H1 (cell line): ENCODE results near the gene SKP2. TPM values are rescaled to one million over a fixed set of nuclear protein-coding genes. Genes with fewer than 3 reads are reported as not detected.

Source experiments
- CTCF ChIA-PET: fragments of 300-600 bp; sonication (Branson Sonifier 250); formaldehyde crosslinking; loops from one replicate; lab custom pipeline; 2021; ENCODE audit not compliant: partially characterized antibody; lab: Charles Lee
- POLR2A ChIA-PET: fragments of 300-600 bp; sonication (Branson Sonifier 250); formaldehyde crosslinking; loops from one replicate; lab custom pipeline; 2021; ENCODE audit warnings: inconsistent platforms; ENCODE audit not compliant: partially characterized antibody; lab: Charles Lee
- DNase-seq, 2 experiments: peaks; one replicate each; pipeline versions ENCODE4 v3.0.0 to v3.0.0-alpha.2; 2010 to 2022; ENCODE audit warnings: low spot score in 2 of 2, low read depth in 1 of 2, mixed read lengths in 1 of 2
- FAIRE-seq: peaks from 2 replicates; lab custom pipeline; 2011; peaks lifted over from hg19 to GRCh38; lab: Jason Lieb, UNC
- H2AFZ ChIP-seq: 2 replicates; pipeline ENCODE4 v1.8.1; 2012; ENCODE audit warnings: low read length, inconsistent platforms
- H2AK5ac ChIP-seq: 2 replicates; pipeline ENCODE4 v1.6.1; 2013; ENCODE audit warnings: low read depth, low read length
- H2BK120ac ChIP-seq: replicated peaks from 2 replicates; pipeline ENCODE3; 2013; ENCODE audit warnings: low read depth, low read length, inconsistent platforms
- H2BK12ac ChIP-seq: 2 replicates; pipeline ENCODE4 v1.6.1; 2013; ENCODE audit warnings: low read depth, low read length
- H2BK15ac ChIP-seq: 2 replicates; pipeline ENCODE4 v1.6.1; 2013; ENCODE audit warnings: low read length
- H2BK20ac ChIP-seq: 2 replicates; pipeline ENCODE4 v1.6.1; 2013; ENCODE audit warnings: low read length
- H2BK5ac ChIP-seq: 2 replicates; pipeline ENCODE4 v1.6.1; 2013; ENCODE audit warnings: low read depth, low read length
- H3K14ac ChIP-seq: 2 replicates; pipeline ENCODE4 v1.6.1; 2013; ENCODE audit warnings: inconsistent platforms; ENCODE audit not compliant: insufficient read length
- H3K18ac ChIP-seq: 2 replicates; pipeline ENCODE4 v1.6.1; 2013; ENCODE audit warnings: low read length; ENCODE audit errors: extremely low read depth
- H3K23ac ChIP-seq: 2 replicates; pipeline ENCODE4 v1.6.1; 2013; ENCODE audit warnings: inconsistent platforms; ENCODE audit not compliant: insufficient read length
- H3K23me2 ChIP-seq: 2 replicates; pipeline ENCODE4 v1.6.1; 2013; ENCODE audit warnings: low read depth, low read length
- H3K27ac ChIP-seq: 2 replicates; pipeline ENCODE4 v1.6.1; 2011; ENCODE audit warnings: low read depth, low read length, inconsistent platforms
- H3K27me3 ChIP-seq, 4 experiments: replicated peaks in 1 of 4; 1 replicate in 1 of 4; 2 replicates in 3 of 4; pipeline versions ENCODE4 v1.6.1 to v1.8.1; 2011 to 2013; ENCODE audit warnings: low read length in 3 of 4, mild to moderate bottlenecking in 3 of 4, inconsistent platforms in 2 of 4, mixed read lengths in 2 of 4, moderate library complexity in 1 of 4; ENCODE audit not compliant: control insufficient read depth in 3 of 4, insufficient read depth in 3 of 4; ENCODE audit errors: extremely low read depth in 1 of 4
- H3K36me3 ChIP-seq, 4 experiments: 2 replicates each; pipeline versions ENCODE4 v1.6.1 to v1.8.1; 2011 to 2013; ENCODE audit warnings: mild to moderate bottlenecking in 4 of 4, low read length in 3 of 4, moderate library complexity in 2 of 4, control low read depth in 1 of 4, inconsistent platforms in 1 of 4; ENCODE audit not compliant: insufficient read depth in 4 of 4, control insufficient read depth in 2 of 4
- H3K4ac ChIP-seq: replicated peaks from 2 replicates; pipeline ENCODE3; 2013; ENCODE audit warnings: low read length, low read depth, mixed read lengths, inconsistent platforms; ENCODE audit not compliant: insufficient read length
- H3K4me1 ChIP-seq, 4 experiments: replicated peaks in 1 of 4; 1 replicate in 1 of 4; 2 replicates in 3 of 4; pipeline versions ENCODE4 v1.6.1 to v1.8.1; 2011 to 2013; ENCODE audit warnings: low read length in 3 of 4, inconsistent platforms in 2 of 4, mixed read lengths in 1 of 4; ENCODE audit not compliant: insufficient read depth in 4 of 4, control insufficient read depth in 3 of 4
- H3K4me2 ChIP-seq, 2 experiments: 2 replicates each; pipeline versions ENCODE4 v1.6.1 to v1.8.1; 2011 to 2013; ENCODE audit warnings: low read depth in 2 of 2, low read length in 2 of 2, control low read depth in 1 of 2, inconsistent platforms in 1 of 2, mild to moderate bottlenecking in 1 of 2; ENCODE audit not compliant: insufficient read depth in 1 of 2
- H3K4me3 ChIP-seq, 4 experiments: fragments of 200-600, 300-600 bp in 1 of 4; sonication (generic), shearing (Covaris generic), sonication (Bioruptor Twin) in 1 of 4; 2 replicates each; pipeline versions ENCODE4 v1.5.1 to v1.8.1; 2011 to 2016; ENCODE audit warnings: low read length in 4 of 4, low read depth in 3 of 4, control low read depth in 2 of 4, inconsistent platforms in 2 of 4, mild to moderate bottlenecking in 2 of 4, mixed read lengths in 1 of 4, moderate library complexity in 1 of 4; ENCODE audit not compliant: insufficient read depth in 2 of 4; ENCODE audit errors: extremely low read depth in 1 of 4
- H3K56ac ChIP-seq: replicated peaks from 2 replicates; pipeline ENCODE3; 2013; ENCODE audit warnings: low read depth, mild to moderate bottlenecking, mixed read lengths, low read length, inconsistent platforms; ENCODE audit not compliant: insufficient read length
- H3K79me1 ChIP-seq: 2 replicates; pipeline ENCODE4 v1.6.1; 2013; ENCODE audit warnings: low read depth, low read length, control low read depth
- H3K79me2 ChIP-seq, 2 experiments: 2 replicates each; pipeline versions ENCODE4 v1.6.1 to v1.8.1; 2012 to 2013; ENCODE audit warnings: low read length in 2 of 2, mild to moderate bottlenecking in 2 of 2, inconsistent platforms in 1 of 2; ENCODE audit not compliant: insufficient read depth in 2 of 2, control insufficient read depth in 1 of 2
- H3K9ac ChIP-seq, 4 experiments: replicated peaks in 1 of 4; 1 replicate in 1 of 4; 2 replicates in 3 of 4; pipeline versions ENCODE4 v1.6.1 to v1.8.1; 2011 to 2013; ENCODE audit warnings: low read depth in 3 of 4, low read length in 3 of 4, control low read depth in 2 of 4, mild to moderate bottlenecking in 2 of 4, moderate library complexity in 2 of 4, inconsistent platforms in 1 of 4; ENCODE audit errors: extremely low read depth in 1 of 4
- H3K9me3 ChIP-seq, 2 experiments: 2 replicates each; pipeline versions ENCODE4 v1.6.1 to v1.8.1; 2012 to 2013; ENCODE audit warnings: mild to moderate bottlenecking in 2 of 2, moderate library complexity in 2 of 2, control low read depth in 1 of 2, inconsistent platforms in 1 of 2, low read depth in 1 of 2, low read length in 1 of 2, mixed read lengths in 1 of 2; ENCODE audit not compliant: insufficient read depth in 2 of 2
- H4K20me1 ChIP-seq, 2 experiments: replicated peaks in 1 of 2; 2 replicates each; pipeline versions ENCODE3 to v1.8.1; 2011 to 2013; ENCODE audit warnings: inconsistent platforms in 2 of 2, low read length in 2 of 2, mild to moderate bottlenecking in 1 of 2; ENCODE audit not compliant: insufficient read depth in 2 of 2, control insufficient read depth in 1 of 2
- H4K5ac ChIP-seq: 2 replicates; pipeline ENCODE4 v1.6.1; 2013; ENCODE audit warnings: low read length, low read depth, mixed read lengths, inconsistent platforms; ENCODE audit not compliant: insufficient read length
- H4K8ac ChIP-seq: 2 replicates; pipeline ENCODE4 v1.8.0; 2013; ENCODE audit warnings: mild to moderate bottlenecking, moderate library complexity, low read length, inconsistent platforms; ENCODE audit not compliant: insufficient read depth; ENCODE audit errors: extremely low read depth
- H4K91ac ChIP-seq: replicated peaks from 2 replicates; pipeline ENCODE3; 2013; ENCODE audit warnings: low read length, mixed read lengths, inconsistent platforms; ENCODE audit not compliant: insufficient read length
- SAP30 ChIP-seq: fragments of 300-600 bp; sonication (generic); IDR thresholded peaks from 2 replicates; pipeline ENCODE4 v1.7.1; 2012; ENCODE audit warnings: low read length, moderate library complexity, mild to moderate bottlenecking, inconsistent platforms; ENCODE audit not compliant: insufficient read depth, insufficient replicate concordance
- TBP ChIP-seq: IDR thresholded peaks from 2 replicates; pipeline ENCODE4 v1.6.1; 2011; ENCODE audit warnings: low read depth, low read length, improper control_type of control experiment
- TCF12 ChIP-seq: IDR thresholded peaks from 2 replicates; pipeline ENCODE4 v1.6.1; 2011; ENCODE audit warnings: low read depth, mild to moderate bottlenecking, low read length
- ZNF274 ChIP-seq: IDR thresholded peaks from 2 replicates; pipeline ENCODE4 v1.7.0; 2012; ENCODE audit warnings: low read length, borderline replicate concordance; ENCODE audit errors: extremely low read depth
- WGBS, 2 experiments: shearing (Covaris generic) in 1 of 2; methylation state at CpG; one replicate each; pipeline versions ENCODE4 v1.1.6 to v1.1.7; 2013 to 2015; ENCODE audit warnings: low lambda C conversion rate in 2 of 2, mixed read lengths in 2 of 2, inconsistent platforms in 1 of 2, low coverage in 1 of 2, missing lambda C conversion rate in 1 of 2; ENCODE audit not compliant: insufficient replicate concordance in 2 of 2, insufficient coverage in 1 of 2, insufficient read length in 1 of 2; ENCODE audit errors: extremely low coverage in 1 of 2, missing lambda C conversion rate in 1 of 2; 5-methylcytosine and 5-hydroxymethylcytosine counted together
- polyA plus RNA-seq, 7 experiments: library from polyadenylated mRNA; depleted of rRNA in 3 of 7; stranded (reverse) in 5 of 7; unstranded in 2 of 7; fragments of >200 nt in 5 of 7; fragments of 200-250 nt in 2 of 7; gene quantifications; 1 replicate in 5 of 7; 2 replicates in 1 of 7; 4 replicates in 1 of 7; pipeline versions ENCODE4 v1.2.1 to v1.2.3, GENCODE V29; 2011 to 2013; ENCODE audit warnings: missing spikeins in 2 of 7, mixed read lengths in 2 of 7
- total RNA-seq: library from RNA; stranded (reverse); fragmentation: NEBNext Ultra II Directional; extraction: Animal tissue kit (Norgen Biotek cat#: 25700); gene quantifications from 2 replicates; pipeline ENCODE4 v1.2.1, GENCODE V29; 2021
- TF ChIP-seq, protein P1 (sequence below): IDR thresholded peaks from 2 replicates; pipeline ENCODE4 v1.6.1; 2011; ENCODE audit warnings: low read length, improper control_type of control experiment

The SKP2 gene
- total and polyA plus RNA-seq, 2 of the 8 experiments (the other 6 are each of a cell fraction or from before 2014, with no cell fraction given) = 49.9 to 104 TPM

DNA sequence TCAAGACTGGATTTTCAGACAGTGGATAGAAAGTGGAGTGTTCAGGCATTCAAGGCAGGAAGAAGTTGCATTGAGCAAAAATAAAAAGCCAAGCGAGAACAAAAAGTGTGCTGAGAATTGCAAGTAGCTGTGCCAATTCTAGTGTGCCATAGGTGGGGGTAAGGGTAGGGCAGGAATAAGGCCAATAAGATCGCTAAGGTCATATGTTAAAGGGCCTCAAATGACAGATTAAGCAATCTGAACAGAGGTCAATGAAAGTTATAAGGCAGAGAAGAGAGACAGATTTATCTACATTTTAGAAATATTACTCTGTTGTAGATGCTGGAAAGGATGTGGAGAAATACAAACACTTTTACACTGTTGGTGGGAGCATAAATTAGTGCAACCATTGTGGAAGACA, 53.4 kb downstream of the SKP2 start:
- Histone ChIP-seq H2BK15ac (no peak overlapping the region), H4K8ac (no peak overlapping the region), H3K18ac (no peak overlapping the region), H2BK12ac (no peak overlapping the region), H3K23ac (no peak overlapping the region), H3K79me1 (no peaks in the 10 kb centered on the region), H3K36me3 (peaks cover 0 to 5% (median 0%) of the 10 kb centered on the region in 4 experiments; a peak in 2 of 8 replicates), H3K4me1 (no peaks in the 10 kb centered on the region), H2BK120ac (no peak overlapping the region), H3K4me3 (no peak overlapping the region), H2AFZ (no peak overlapping the region), H4K5ac (no peak overlapping the region), H2AK5ac (no peak overlapping the region), H3K79me2 (no peaks in the 10 kb centered on the region), H4K91ac (no peak overlapping the region), H3K27ac (no peak overlapping the region), H3K9me3 (no peaks in the 10 kb centered on the region), H2BK20ac (no peak overlapping the region), H3K27me3 (no peaks in the 10 kb centered on the region), H3K23me2 (no peaks in the 10 kb centered on the region), H3K56ac (no peak overlapping the region), H3K4ac (no peak overlapping the region), H3K4me2 (no peak overlapping the region), H3K9ac (no peak overlapping the region), H3K14ac (no peak overlapping the region), H2BK5ac (no peak overlapping the region), H4K20me1 (no peaks in the 10 kb centered on the region)
- POLR2A ChIA-PET = interaction anchor here (1.6 kb wide), 1 partner anchor 21 kb away, joined by 3 read pairs; no protein-coding TSS in a partner anchor
- CTCF ChIA-PET = interaction anchor here (1.3 kb wide), 1 partner anchor 14 kb away, joined by 3 read pairs; no protein-coding TSS in a partner anchor
- no peak for FAIRE-seq
- 97% methylated on average over 2 of the region's 2 CpGs; no CpG with 5 or more reads in 1 of the 2 experiments for WGBS, 2 experiments
- DNase-seq = no peak
- TF ChIP-seq, protein P1, sequence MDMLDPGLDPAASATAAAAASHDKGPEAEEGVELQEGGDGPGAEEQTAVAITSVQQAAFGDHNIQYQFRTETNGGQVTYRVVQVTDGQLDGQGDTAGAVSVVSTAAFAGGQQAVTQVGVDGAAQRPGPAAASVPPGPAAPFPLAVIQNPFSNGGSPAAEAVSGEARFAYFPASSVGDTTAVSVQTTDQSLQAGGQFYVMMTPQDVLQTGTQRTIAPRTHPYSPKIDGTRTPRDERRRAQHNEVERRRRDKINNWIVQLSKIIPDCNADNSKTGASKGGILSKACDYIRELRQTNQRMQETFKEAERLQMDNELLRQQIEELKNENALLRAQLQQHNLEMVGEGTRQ = no peak
- TF ChIP-seq ZNF274 = no peak
- TF ChIP-seq TBP = no peak
- TF ChIP-seq SAP30 = no peak
- TF ChIP-seq TCF12 = no peak
